GM21619 (cell line): Measurements from ENCODE around the gene NDOR1.
"Not testable (repeated sequence)": the region's sequence is repeated elsewhere in the genome, so short reads cannot be mapped to it uniquely, and the experiment has no call there.

Experiments
- ATAC-seq: cut with Tn5 transposase; IDR thresholded peaks from one replicate; pipeline ENCODE4 v1.9.1; 2021; ENCODE audit not compliant: unreplicated experiment

The NDOR1 gene

GRCh38 chr9:137230705-137231371 is 25.3 kb downstream of the NDOR1 start, which contains the start of gene SLC34A3:
SLC34A3 (plus strand) TSS chr9:137230901; CDS start chr9:137231703, 802 bp downstream.
- no peak for ATAC-seq

- ATAC-seq = no peak
Observed at GRCh38 chr9:137231372-137232039, 26.0 kb downstream of the NDOR1 start.

- no peak for ATAC-seq
Observed at GRCh38 chr9:137232101-137232500, 26.6 kb downstream of the NDOR1 start.

GRCh38 chr9:137232510-137232909 is 27.0 kb downstream of the NDOR1 start:
- ATAC-seq = no peak

- ATAC-seq = no peak
Observed at GRCh38 chr9:137233143-137233980, 27.9 kb downstream of the NDOR1 start.

GRCh38 chr9:137234055-137234697 is 28.7 kb downstream of the NDOR1 start:
- ATAC-seq = no peak

GRCh38 chr9:137234758-137235423 is 29.4 kb downstream of the NDOR1 start:
- no peak for ATAC-seq

- no peak for ATAC-seq
Observed at GRCh38 chr9:137235424-137236237, 30.1 kb downstream of the NDOR1 start.

GRCh38 chr9:137236238-137236935 is 30.9 kb downstream of the NDOR1 start:
- peak; percentile 22 for ATAC-seq

- no peak for ATAC-seq
Observed at GRCh38 chr9:137236936-137237421, 31.5 kb downstream of the NDOR1 start.

GRCh38 chr9:137237759-137238726 is 32.5 kb downstream of the NDOR1 start:
- ATAC-seq = no peak

- ATAC-seq = not testable (repeated sequence)
Observed at GRCh38 chr9:137239541-137240200, 34.2 kb downstream of the NDOR1 start.

GRCh38 chr9:137240318-137240840 is 34.9 kb downstream of the NDOR1 start:
- ATAC-seq = peak; percentile 23

GRCh38 chr9:137240841-137241489 is 35.5 kb downstream of the NDOR1 start, which contains the start of gene TUBB4B:
TUBB4B (plus strand) TSS chr9:137241287; CDS start chr9:137241361, 74 bp downstream.
- ATAC-seq = peak; percentile 67

GRCh38 chr9:137241490-137242268 is 36.2 kb downstream of the NDOR1 start:
- peak; percentile 3 for ATAC-seq
